GM18498 (cell line): Measurements from ENCODE around the gene SPTLC3.

Experiments used
- ATAC-seq: cut with Tn5 transposase; IDR thresholded peaks from one replicate; pipeline ENCODE4 v1.9.1; 2021; ENCODE audit warnings: mild to moderate bottlenecking, moderate library complexity; ENCODE audit not compliant: unreplicated experiment

SPTLC3 gene

DNA sequence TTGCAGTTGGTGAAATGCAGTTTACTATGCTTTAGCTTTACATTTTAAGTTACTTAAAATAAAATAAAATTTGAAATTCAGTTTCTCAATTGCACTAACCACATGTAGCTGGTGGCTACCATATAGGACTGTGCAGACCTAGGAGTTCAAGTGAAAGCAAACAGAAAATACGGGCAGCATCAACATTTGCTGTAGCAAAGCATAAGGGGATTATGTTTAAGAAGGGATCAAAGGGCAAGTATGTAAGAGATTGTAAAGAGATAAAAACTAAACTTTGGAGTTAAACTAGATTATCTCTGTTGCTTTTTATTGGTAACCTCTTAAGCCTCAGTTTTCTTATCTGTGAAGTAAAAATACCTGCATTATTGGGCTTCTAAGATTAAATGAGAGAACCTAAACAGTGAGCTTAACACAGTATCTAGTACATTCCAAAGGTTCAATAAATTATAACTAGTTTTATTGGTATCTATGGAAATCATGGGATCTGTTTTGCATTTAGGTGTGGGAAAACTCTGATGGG lies 81.2 kb downstream of the SPTLC3 start:
- no peak for ATAC-seq

DNA sequence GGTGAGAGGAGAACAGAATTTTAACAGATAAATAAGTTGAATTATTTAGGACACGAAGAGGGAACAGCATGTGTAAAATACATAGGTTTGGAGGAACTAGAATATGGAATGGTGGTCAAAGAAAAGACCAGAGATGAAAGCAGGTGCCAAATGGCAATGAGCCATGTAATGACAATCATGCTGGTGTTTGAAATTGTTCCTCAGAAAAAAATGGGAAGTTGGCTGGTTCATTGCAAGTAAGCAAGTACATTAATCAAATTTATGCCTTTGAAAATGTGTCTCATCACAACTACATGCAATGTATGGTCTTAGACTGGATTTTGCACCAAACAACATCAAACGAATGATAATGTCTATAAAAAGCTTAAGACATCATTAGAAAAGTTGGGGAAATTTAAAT lies 83.3 kb downstream of the SPTLC3 start:
- ATAC-seq = no peak

- ATAC-seq = no peak
Observed at GRCh38 chr20:13094976-13095375, 86.2 kb downstream of the SPTLC3 start.

- no peak for ATAC-seq
Observed at GRCh38 chr20:13098720-13099355, 90.1 kb downstream of the SPTLC3 start.

GRCh38 chr20:13099676-13100075 lies 90.9 kb downstream of the SPTLC3 start:
- no peak for ATAC-seq

- no peak for ATAC-seq
Observed at GRCh38 chr20:13101276-13101675, 92.5 kb downstream of the SPTLC3 start.

DNA sequence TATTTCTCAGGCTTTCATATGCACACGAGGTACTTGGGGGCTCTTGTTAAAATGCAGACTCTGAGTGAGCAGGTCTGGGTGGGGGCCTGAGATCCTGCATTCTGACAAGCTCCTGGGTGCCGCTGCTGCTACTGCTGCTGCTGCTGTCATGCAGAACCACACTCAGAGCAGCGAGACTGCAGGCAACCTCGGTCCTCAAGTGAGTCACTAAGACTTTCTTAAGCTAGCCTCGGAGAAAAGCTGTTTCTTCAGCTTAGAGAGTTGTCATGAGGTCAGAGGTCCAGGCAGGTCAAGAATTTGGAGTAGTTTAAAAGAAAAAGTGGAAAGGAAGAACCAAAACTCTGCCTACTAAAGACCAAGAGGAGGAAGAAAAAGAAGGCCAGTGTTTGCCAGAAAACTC lies 92.9 kb downstream of the SPTLC3 start:
- ATAC-seq = no peak

DNA sequence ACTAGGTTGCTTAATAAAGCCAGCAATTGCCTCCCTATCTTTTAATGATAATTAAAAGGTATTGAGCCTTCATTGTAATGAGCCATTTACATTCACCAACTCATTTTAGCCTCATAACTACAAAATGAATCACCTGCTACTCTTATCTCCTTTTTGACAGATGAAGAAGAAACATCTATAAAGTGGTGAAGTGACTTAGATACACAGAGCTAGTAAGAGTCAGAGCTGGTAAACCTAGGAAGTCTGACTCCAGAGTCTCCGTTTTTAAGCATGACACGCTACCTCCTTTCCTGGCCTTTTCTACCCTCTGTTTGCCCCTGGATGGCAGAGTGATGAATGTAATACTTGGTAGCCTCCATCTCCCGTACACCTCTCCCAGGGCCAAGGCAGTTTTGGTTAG lies 93.5 kb downstream of the SPTLC3 start:
- no peak for ATAC-seq

DNA sequence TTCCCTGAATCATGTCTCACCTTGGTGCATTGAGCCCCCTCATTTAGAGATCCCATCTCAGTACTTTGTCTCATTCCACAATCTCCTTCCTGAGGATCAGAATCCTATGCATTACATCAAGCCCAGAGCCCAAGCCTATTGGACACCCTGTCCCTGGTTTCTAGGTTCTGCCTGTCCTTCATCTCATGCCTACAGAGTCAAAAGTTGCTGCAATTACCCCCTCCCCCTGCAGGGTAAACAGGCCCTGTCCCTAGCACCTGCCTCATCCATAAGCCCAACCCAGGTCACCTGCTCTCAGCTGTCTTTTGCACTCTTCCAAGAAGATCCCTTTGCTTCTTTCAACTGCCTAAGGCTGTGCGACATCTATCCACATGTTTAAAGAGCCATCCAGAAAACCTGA lies 93.9 kb downstream of the SPTLC3 start:
- no peak for ATAC-seq

DNA sequence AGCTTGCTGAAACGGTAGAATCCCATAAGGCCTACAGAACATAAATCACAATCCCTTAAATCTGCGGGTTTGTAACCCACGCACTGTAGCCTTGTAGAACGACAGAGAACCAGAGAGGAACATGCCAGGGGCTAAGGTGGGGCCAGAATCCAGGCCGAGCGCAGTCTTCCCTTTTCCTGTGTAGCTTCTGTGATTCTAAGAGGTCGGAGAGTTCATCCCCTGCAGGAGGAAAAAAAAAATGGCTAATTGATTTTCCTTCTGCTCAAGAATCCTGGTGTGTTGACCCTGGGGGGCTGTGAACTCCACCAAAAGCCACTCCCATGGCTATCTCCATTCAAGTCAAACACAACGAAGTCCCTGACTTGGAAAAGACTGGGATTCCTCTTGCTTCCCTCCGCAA lies 96.3 kb downstream of the SPTLC3 start:
- no peak for ATAC-seq

- ATAC-seq = no peak
Observed at GRCh38 chr20:13105864-13106457, 97.2 kb downstream of the SPTLC3 start.

GRCh38 chr20:13109658-13110057 lies 100.9 kb downstream of the SPTLC3 start:
- no peak for ATAC-seq

DNA sequence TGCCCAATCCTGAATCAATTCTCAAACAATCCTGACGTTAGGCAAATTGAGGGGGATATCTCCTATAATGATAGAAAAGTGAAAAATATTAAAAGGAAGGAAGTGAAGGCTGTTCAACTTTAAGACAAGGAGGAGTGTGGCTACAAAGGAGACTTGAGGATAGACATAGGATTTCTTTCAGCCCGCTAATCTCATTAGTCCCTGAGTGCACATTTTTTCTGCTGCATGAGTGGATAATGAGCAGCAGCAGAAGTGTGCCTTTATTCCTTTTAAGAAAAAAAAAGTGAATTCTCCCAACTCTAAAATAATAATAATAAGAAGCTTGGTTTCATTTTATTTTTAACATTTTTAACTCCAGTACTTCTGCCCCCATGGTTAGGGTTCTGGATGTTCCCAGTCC lies 102.0 kb downstream of the SPTLC3 start:
- no peak for ATAC-seq

DNA sequence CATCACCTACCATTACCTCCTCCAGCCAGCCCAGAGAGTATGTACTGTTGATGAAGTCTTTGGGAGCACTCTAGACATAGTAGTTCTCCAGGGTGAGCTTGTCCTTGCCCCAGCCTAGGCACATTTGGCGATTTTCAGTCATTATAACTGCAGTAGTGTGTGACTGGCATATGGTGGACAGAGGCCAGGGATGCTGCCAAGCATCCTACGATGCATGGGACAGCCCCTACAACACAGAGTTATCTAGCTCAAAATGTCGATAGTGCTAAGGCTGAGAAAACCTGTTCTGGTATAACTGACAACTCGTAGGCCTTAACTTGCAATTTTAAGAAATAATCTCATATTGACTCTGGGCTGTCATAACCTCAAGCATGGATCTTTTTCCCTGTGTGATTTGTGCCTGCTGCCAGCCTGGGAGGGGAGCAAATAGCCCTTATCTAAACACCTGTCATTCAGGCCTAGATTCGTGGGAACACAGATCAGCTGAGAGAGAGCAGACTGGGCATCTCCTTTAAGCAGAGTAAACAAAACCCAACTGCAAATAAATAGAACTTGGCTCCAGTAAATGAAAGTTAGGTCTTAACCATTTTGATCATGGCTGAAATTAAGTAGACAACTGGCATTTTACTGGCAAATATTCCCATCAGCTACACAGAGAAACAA lies 102.6 kb downstream of the SPTLC3 start:
- ATAC-seq = no peak

DNA sequence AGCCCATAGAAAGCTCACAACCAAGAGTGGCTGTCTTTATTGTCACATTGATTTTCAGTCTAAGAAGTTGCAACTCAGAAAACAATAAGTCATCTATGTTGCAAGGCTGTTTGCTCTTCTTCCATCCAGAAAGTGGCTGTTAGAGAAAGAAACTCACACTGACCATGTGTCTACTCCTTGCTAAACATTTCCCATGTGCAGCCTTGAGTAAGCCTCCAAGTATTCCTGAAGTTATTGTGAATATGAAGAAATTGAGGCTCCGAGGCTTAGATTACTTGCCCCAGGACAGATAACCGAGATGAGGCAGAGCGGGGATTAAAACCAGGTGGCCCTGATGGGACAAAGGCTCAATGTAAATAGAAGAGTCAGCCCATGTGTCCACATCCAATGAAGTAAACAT lies 105.0 kb downstream of the SPTLC3 start:
- ATAC-seq = no peak

- no peak for ATAC-seq
Observed at GRCh38 chr20:13117200-13117599, 108.4 kb downstream of the SPTLC3 start.

DNA sequence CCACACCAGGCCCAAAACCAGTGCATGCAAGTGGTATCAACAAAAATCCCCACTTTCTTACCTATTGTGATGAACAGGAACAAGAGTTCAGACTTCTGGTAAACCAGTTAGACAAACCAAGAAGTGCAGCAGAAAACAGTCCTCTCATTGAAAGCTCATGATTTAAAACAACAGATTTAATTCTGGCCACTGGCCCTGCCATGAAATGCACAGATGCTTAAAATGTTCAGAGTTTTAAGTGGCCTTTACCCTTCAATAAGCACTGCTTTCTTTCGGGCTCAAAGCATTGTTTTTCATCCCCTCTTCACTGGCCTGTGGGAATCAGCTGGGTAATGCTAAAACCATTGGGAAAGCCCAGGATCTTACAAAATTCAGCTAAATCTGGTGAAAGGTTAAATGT lies 109.9 kb downstream of the SPTLC3 start:
- no peak for ATAC-seq

GRCh38 chr20:13119583-13119982 lies 110.8 kb downstream of the SPTLC3 start:
- ATAC-seq = peak; percentile 80

DNA sequence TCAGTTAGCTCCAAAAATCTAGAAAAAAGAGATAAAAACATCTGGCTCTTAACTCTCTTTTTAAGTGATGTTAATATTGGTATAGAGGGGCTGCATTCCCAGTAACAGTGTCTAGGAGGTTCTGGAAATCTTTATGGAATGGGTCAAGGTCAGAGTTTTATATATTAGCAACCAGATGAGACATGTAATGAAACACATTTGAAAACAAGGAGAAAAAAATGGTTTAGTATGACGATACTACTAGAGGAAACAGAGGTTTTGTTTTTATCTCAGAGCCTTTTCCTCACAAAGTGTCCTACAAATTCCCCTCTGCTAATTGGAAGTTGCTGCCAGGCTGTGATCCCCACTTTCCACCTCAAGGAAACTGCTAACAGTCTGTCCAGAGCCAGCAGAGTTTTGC lies 111.7 kb downstream of the SPTLC3 start:
- no peak for ATAC-seq

- ATAC-seq = peak; percentile 46
Observed at GRCh38 chr20:13121840-13122515, 113.2 kb downstream of the SPTLC3 start.

DNA sequence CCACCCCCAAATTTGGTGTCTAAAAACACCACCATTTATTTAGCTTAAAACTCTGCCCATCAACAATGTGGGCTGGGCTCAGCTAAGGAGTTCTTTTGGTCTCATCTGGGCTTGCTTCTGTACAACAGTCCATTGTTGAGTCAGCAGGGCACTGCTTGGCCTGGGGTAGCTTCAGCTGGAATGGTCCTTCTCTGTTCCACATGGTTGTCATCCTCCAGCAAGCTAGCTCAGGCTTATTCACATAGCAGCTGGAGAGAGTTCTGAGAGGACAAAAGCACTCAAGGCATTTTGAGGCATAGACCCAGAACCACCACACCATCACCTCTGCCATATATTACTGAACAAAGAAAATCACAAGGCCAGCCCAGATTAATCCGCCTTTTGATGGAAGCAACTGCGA lies 116.7 kb downstream of the SPTLC3 start:
- no peak for ATAC-seq

DNA sequence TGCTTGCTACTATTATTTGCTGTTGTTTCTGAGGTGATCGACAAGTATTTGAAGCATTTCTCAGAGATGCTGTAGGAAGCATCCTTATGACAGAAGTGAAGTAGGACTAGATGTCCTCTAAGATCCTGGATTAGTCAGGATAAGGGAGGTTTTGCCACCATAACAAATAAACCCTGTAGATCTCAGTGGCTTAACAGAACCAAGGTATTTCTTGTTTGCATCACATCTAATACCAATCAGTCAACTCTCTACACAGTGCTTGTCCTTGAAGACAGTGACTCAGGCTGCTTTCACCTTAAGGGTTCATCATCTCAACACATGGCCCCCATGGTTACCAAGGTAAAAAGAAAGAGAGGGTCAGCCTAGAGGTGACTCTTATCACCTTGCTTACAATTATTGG lies 119.4 kb downstream of the SPTLC3 start:
- ATAC-seq = no peak
